Subcutaneous preadipocyte (primary cell): ENCODE results near the gene GALNT18. TPM values are rescaled to one million over a fixed set of nuclear protein-coding genes. Genes with fewer than 3 reads are reported as not detected.

ENCODE experiments used
- small RNA-seq: library from RNA; depleted of rRNA; stranded (forward); fragments of <200 nt; gene quantifications from one replicate; pipeline ENCODE3, GENCODE V24; 2012
- total RNA-seq: library from RNA; depleted of rRNA; stranded (reverse); fragments of >200 nt; gene quantifications from 2 replicates; pipeline ENCODE4 v1.2.3, GENCODE V29; 2012

Gene GALNT18
- total RNA-seq = 0.73 and 0.78 TPM in 2 replicates

DNA sequence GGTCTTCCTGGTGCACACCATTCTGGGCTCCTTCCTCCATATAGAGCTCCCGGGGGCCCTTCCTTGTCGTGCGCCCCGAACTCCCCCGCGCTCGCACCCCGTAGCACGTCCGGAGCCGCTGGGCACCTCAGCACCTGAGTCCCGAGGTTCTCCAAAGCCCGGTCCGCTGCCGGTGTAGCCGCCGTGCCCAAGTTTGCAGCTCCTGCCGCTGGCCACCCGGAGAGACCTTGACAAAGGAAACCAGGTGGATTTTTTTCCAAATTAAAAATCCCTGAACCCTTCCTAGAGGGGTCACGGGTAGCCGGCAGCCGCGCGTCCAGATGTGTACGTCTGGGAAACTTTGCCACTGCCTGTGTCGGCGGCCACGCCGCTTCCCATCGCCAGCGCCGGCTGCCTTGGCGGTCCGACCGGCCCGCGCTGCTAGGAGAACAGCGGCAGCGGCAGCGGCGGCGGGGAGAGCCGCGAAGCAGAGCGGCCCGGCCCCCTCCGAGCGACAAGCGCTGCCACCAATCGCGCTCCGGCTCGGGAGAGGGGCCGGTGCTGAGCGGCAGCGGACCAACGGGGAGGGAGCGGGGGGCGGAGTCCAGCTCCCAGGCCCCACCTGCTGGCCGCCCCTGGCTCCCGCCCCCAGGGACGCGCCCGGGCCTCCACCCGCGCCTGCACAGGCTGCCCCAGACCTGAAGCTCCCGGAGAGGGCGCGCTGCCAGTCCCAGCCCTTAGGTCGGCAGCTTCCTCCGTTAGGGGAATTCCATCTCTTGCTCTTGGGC lies at the start of gene GALNT18:
TSS of gene GALNT18 (minus strand) at position 433 of the 767 bp plus-strand sequence.

GRCh38 chr11:11352878-11353277 lies 268.9 kb downstream of the GALNT18 start, which contains the start of gene CSNK2A3:
CSNK2A3 (minus strand) TSS chr11:11353250; CDS start chr11:11353119, 131 bp downstream.

Small RNA genes within 50 kb of the gene (small RNA-seq; reads per million reads assigned to genes)
- not detected for gene MIR4299

Other genes starting within 250 kb of the GALNT18 start
- gene USP47, start 220.0 kb upstream of the GALNT18 start, total RNA-seq = 37.5 and 46.7 TPM in 2 replicates